Prostate gland (tissue), 2 donors: ENCODE data around the gene KRT7.

Experiments used
- CTCF ChIP-seq, 4 experiments: fragments of 200-600 bp in 2 of 4; fragments of 450-650 bp in 2 of 4; sonication (generic) in 2 of 4; IDR thresholded peaks; 1 replicate in 3 of 4; 2 replicates in 1 of 4; pipeline ENCODE4 v1.5.1; 2016 to 2019; ENCODE audit warnings: antibody characterized with exemption in 4 of 4, mild to moderate bottlenecking in 2 of 4, moderate library complexity in 2 of 4
- POLR2A ChIP-seq: fragments of 450-650 bp; IDR thresholded peaks from one replicate; pipeline ENCODE4 v1.6.1; 2016; ENCODE audit warnings: antibody characterized with exemption, mild to moderate bottlenecking

- no peak for TF ChIP-seq CTCF (IDR thresholded peaks at IDR 0.05)
- TF ChIP-seq POLR2A = no peak
Observed at GRCh38 chr12:52291267-52291935, 58.4 kb downstream of the KRT7 start, which contains the start of gene KRT81.
